GM21360 (cell line): ENCODE data around the gene LEMD2.

ENCODE experiments used
- ATAC-seq: cut with Tn5 transposase; IDR thresholded peaks from one replicate; pipeline ENCODE4 v1.9.1; 2021; ENCODE audit warnings: mild to moderate bottlenecking, moderate library complexity; ENCODE audit not compliant: unreplicated experiment

The LEMD2 gene

GRCh38 chr6:33742837-33743236 is 46.1 kb downstream of the LEMD2 start:
- no peak for ATAC-seq

GRCh38 chr6:33742092-33742491 is 46.8 kb downstream of the LEMD2 start:
- ATAC-seq: no peak

- no peak for ATAC-seq
Measured at GRCh38 chr6:33740794-33741193, 48.1 kb downstream of the LEMD2 start.

- ATAC-seq: no peak
Measured at GRCh38 chr6:33740204-33740608, 48.7 kb downstream of the LEMD2 start.

DNA sequence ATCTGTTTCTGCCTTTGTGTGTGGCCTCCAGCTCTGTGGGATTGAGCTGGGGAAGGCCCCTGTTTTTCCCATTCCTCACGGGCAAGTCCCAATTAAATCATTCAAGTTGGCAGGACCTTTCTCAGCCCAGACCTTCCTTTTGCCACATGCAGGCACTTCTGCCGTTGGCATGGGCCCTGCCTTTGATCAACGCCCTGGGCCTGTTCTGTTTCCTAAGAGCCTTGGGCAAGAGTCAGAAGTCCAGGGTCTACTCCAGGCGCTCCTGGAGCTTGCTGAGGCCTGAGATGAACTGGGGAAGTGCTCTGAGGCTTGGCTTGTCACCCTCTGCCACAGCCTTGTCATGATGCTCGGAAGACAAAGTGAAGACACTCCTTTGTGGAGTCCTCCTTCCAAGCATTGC is 49.4 kb downstream of the LEMD2 start:
- no peak for ATAC-seq

GRCh38 chr6:33738879-33739278 is 50.1 kb downstream of the LEMD2 start:
- no peak for ATAC-seq

GRCh38 chr6:33738153-33738552 is 50.8 kb downstream of the LEMD2 start:
- ATAC-seq: no peak

- no peak for ATAC-seq
Measured at GRCh38 chr6:33737267-33738026, 51.5 kb downstream of the LEMD2 start.

- no peak for ATAC-seq
Measured at GRCh38 chr6:33735216-33735615, 53.7 kb downstream of the LEMD2 start.

DNA sequence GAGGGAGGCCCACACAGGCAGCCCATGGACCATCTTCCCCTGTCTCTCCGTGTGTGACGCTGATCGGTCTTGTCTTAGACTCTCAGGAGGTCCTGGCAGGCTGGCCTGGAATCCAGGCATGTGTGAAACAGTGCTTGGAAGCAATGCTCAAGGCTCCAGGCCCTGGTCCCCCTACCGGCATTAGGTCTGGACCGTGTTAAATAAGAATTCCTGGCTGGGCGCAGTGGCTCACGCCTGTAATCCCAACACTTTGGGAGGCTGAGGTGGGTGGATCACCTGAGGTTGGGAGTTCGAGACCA is 55.3 kb downstream of the LEMD2 start:
- no peak for ATAC-seq

- no peak for ATAC-seq
Measured at GRCh38 chr6:33732817-33733708, 55.9 kb downstream of the LEMD2 start.

GRCh38 chr6:33732385-33732784 is 56.5 kb downstream of the LEMD2 start:
- ATAC-seq: no peak

DNA sequence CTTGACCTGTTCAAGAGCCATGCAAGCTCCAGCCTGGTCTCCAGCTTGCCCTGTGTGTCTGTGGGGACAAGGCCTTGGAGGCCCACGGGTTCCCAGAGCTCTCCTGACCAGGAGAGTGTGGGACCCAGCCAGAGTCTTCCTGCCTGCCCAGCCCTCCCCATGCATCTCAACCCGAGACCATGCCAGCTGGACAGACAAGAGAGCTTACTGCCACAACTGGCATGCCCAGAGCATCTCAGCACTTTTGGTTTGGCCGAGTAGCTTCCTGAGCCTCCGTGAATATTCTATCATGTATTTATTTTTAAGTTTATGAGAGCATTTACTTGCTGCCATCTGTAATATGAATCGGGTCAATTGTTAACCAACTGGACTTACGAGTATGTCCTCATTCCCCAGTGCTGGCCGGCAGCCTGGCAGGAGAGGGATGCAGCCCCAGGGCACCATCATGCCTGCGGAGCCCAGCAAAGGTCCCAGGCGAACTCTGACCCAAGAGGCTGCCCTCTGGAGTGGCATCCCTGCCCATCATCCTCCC is 57.1 kb downstream of the LEMD2 start:
- no peak for ATAC-seq

- ATAC-seq: no peak
Measured at GRCh38 chr6:33731035-33731434, 57.9 kb downstream of the LEMD2 start.

DNA sequence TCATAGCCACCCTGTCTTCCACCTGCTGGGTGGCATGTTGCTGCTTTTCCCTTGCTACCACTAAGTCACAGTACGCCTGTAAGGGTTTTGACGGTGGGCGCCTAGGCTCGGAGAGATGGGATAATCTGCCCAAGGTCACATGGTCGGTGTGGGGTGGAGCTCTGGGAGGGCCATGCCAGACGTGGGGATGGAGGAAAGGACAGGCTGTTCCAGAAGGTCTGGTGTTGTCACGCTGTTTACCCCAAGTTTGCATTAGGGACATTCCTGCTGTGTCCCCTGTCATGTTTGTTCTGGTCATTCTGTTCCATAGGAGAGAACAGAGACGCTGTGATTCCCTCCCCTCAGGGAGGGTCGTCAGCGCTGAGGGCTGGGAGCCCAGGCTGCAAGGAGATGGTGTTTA is 58.3 kb downstream of the LEMD2 start:
- ATAC-seq: no peak

DNA sequence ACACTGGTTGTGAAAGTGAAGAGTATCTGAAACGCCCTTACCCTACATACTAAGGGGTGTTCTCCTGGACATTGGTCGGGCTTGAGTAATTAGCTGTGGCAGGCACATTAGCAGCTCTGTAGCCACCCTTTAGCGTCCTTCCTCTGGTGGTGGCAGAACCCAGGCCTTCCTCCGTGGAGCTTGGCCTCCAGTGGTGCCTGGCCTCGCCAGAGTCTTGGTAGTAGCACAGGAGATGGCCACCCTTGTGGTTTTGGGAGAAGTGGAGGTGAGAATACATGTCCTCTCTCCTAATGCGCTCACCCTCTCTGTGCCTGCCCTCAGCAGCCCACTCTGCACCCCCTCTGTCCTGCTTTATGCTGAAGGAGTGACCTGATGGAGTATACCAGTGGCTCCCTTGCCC is 59.9 kb downstream of the LEMD2 start:
- no peak for ATAC-seq

GRCh38 chr6:33728438-33728837 is 60.5 kb downstream of the LEMD2 start:
- no peak for ATAC-seq

DNA sequence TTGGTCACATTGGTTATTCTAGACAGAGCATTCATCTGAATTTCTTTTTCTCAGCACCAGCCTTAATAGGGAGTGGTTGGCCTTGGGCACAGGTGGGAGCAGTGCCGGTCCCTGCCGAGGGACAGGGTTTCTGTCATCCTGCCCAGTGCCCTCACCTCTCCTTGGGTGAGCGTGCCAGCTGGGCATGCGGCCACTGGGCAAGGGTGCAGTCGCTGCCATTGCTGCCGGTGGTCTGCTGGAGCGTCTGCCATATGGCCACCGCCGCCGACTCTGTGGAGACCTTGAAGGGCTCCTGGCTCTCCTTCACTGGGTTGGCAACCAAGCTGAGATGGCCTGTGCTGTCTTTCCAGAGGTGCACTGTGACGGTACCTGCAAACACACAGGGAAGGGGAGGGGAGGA is 61.0 kb downstream of the LEMD2 start:
- no peak for ATAC-seq

DNA sequence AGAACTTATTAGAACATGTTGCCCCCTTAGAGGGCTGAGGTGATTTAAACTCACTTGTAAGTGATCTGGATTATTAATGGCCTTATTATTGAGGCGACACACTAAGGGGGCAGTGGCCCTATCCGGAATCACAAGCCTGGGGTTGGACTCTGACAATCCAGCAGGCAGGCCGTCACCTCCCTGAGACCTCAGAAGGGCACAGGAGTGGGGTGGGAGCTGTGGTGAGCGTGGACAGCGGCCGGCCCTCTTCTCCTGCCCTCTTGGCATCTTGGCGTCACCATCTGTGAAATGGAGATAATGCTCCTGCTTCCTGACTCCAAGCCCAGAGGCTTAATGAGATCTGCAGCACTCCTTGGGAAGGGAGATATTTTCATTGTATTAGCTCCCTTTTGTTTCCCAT is 61.8 kb downstream of the LEMD2 start:
- ATAC-seq: no peak

DNA sequence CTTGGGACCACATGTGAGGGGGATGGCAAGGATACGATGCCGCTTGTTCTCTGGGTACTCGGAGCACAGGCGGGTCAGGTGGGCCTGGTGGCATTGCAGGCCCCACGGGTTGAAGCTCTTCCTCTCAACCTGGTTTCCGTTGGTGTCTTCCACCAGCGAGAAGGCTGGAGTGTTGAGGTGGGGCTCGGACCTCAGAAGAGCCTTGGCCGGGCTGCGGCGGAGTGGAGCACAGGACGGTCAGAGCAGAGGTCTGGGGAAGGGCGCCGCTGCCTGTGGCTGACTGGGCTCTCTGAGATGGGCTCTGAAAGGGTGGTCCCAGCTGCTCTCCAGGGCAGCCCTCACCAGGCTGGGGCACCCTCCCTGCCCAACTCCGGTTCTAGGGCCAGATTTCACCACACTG is 62.2 kb downstream of the LEMD2 start:
- no peak for ATAC-seq

GRCh38 chr6:33725891-33726673 is 62.8 kb downstream of the LEMD2 start:
- ATAC-seq: no peak
